ENCODE measurements around the gene HMGN3. TPM values are rescaled to one million over a fixed set of nuclear protein-coding genes. Genes with fewer than 3 reads are reported as not detected.

Gene HMGN3
- total RNA-seq, 1 experiment from 2014 or later = 151 TPM

- H3K4me1 Mint-ChIP-seq = peaks cover 39% of the 10 kb centered on the region
- TF ChIP-seq NR2C2 (CRISPR knock-in tag; IDR thresholded peaks at IDR 0.05) (no peak), ZNF281 (CRISPR knock-in tag; IDR thresholded peaks at IDR 0.05) (no peak), HMGA2 (CRISPR knock-in tag; IDR thresholded peaks at IDR 0.05) (no peak), AFF4 (CRISPR knock-in tag; IDR thresholded peaks at IDR 0.05; ENCODE audit: borderline replicate concordance) (no peak), CREB1 (CRISPR knock-in tag; IDR thresholded peaks at IDR 0.05) (no peak), CTCF (IDR thresholded peaks at IDR 0.05) (no peak), GTF2I (CRISPR knock-in tag; conservative IDR thresholded peaks at IDR 0.05) (no peak)
- ATAC-seq (no peak), DNase-seq (ENCODE audit: low spot score) (no peak)
- H3K27me3 Mint-ChIP-seq (ENCODE audit: low read depth) = no peaks in the 10 kb centered on the region
- POLR2A ChIA-PET = no interaction called here
- H3K36me3 Mint-ChIP-seq = peaks cover 8% of the 10 kb centered on the region; the same call in 1 of the 2 replicates
- CTCF ChIA-PET = no interaction called here
- no peaks in the 10 kb centered on the region for H3K9me3 Mint-ChIP-seq
- no peak overlapping the region; the same call in 1 of the 2 replicates for H3K27ac Mint-ChIP-seq
- no peak overlapping the region for H3K4me3 Mint-ChIP-seq
These were observed 7.8 kb downstream of the HMGN3 start for GRCh38 chr6:79226660-79227059.

- Mint-ChIP-seq H3K36me3 (peaks cover 11% of the 10 kb centered on the region), H3K27ac (peak overlapping the region; percentile 74), H3K4me1 (peaks cover 35% of the 10 kb centered on the region), H3K9me3 (0 out of 2 replicates have a peak, but pooled peaks cover 3% of the 10 kb centered on the region), H3K27me3 (ENCODE audit: low read depth) (no peaks in the 10 kb centered on the region), H3K4me3 (no peak overlapping the region)
- CTCF ChIA-PET = no interaction called here
- POLR2A ChIA-PET = no interaction called here
- no peak for ATAC-seq
- DNase-seq (ENCODE audit: low spot score) = no peak
- TF ChIP-seq ZNF396 (CRISPR knock-in tag; IDR thresholded peaks at IDR 0.05; ENCODE audit: borderline replicate concordance) = no peak
- no peak for TF ChIP-seq FOXK1 (CRISPR knock-in tag; IDR thresholded peaks at IDR 0.05)
- TF ChIP-seq TP53 (CRISPR knock-in tag; IDR thresholded peaks at IDR 0.05) = no peak
- TF ChIP-seq NR2C2 (CRISPR knock-in tag; IDR thresholded peaks at IDR 0.05) = no peak
- TF ChIP-seq ARID4B (CRISPR knock-in tag; IDR thresholded peaks at IDR 0.05; ENCODE audit: borderline replicate concordance) = no peak
- TF ChIP-seq NR1H2 (CRISPR knock-in tag; IDR thresholded peaks at IDR 0.05) = no peak
- TF ChIP-seq FOXP1 (CRISPR knock-in tag; IDR thresholded peaks at IDR 0.05; ENCODE audit: borderline replicate concordance) = no peak
- no peak for TF ChIP-seq ZNF317 (CRISPR knock-in tag; IDR thresholded peaks at IDR 0.05; ENCODE audit: borderline replicate concordance, low read depth)
- no peak for TF ChIP-seq ZBTB43 (CRISPR knock-in tag; IDR thresholded peaks at IDR 0.05)
- TF ChIP-seq MLX (CRISPR knock-in tag; IDR thresholded peaks at IDR 0.05) = no peak
These were observed 8.5 kb downstream of the HMGN3 start for GRCh38 chr6:79225717-79226599.
